OCI-LY7 (cell line): ENCODE results near the gene COL8A1.

Experiments
- CTCF ChIP-seq: fragments of 200-600 bp; sonication (generic); conservative IDR thresholded peaks from 2 replicates; pipeline ENCODE4 v1.5.1; 2014; ENCODE audit warnings: mild to moderate bottlenecking, antibody characterized with exemption, low read length, moderate library complexity, mixed read lengths
- EZH2phosphoT487 ChIP-seq: fragments of 200-600 bp; sonication (generic); IDR thresholded peaks from 2 replicates; pipeline ENCODE4 v1.6.1; 2018; ENCODE audit warnings: low read depth, borderline replicate concordance, mild to moderate bottlenecking, mixed run types, antibody characterized with exemption, low read length, moderate library complexity, mixed read lengths

GRCh38 chr3:99646107-99646435, 7.7 kb downstream of the COL8A1 start:
- TF ChIP-seq CTCF: no peak
- TF ChIP-seq EZH2phosphoT487: no peak
